Type B pancreatic cell (in vitro differentiated cells): Measurements from ENCODE around the gene NKD2. TPM values are rescaled to one million over a fixed set of nuclear protein-coding genes. Genes with fewer than 3 reads are reported as not detected.

Experiments
- DNase-seq: peaks from one replicate; pipeline ENCODE4 v3.0.0; 2021; ENCODE audit warnings: mixed read lengths; ENCODE audit not compliant: unreplicated experiment; ENCODE audit errors: extremely low spot score
- H3K27ac Mint-ChIP-seq: 2 replicates; pipeline ENCODE4 v1.8.0; 2021; ENCODE audit warnings: mild to moderate bottlenecking, mixed read lengths
- H3K27me3 Mint-ChIP-seq: 2 replicates; pipeline ENCODE4 v1.8.0; 2021; ENCODE audit warnings: mixed read lengths
- H3K36me3 Mint-ChIP-seq: 2 replicates; pipeline ENCODE4 v1.8.0; 2021; ENCODE audit warnings: mixed read lengths
- H3K4me1 Mint-ChIP-seq: one replicate; pipeline ENCODE4 v1.8.0; 2021; ENCODE audit warnings: mixed read lengths; ENCODE audit not compliant: unreplicated experiment
- H3K4me3 Mint-ChIP-seq: 2 replicates; pipeline ENCODE4 v1.8.0; 2021; ENCODE audit warnings: mild to moderate bottlenecking, mixed read lengths
- H3K9me3 Mint-ChIP-seq: 2 replicates; pipeline ENCODE4 v1.8.0; 2021; ENCODE audit warnings: mixed read lengths
- total RNA-seq: library from RNA; stranded (reverse); gene quantifications from 2 replicates; pipeline ENCODE4 v1.2.1, GENCODE V29; 2021; ENCODE audit warnings: low replicate concordance
- TF ChIP-seq, protein P1 (sequence below): fragments of 200-600 bp; sonication (generic); conservative IDR thresholded peaks from 2 replicates; pipeline ENCODE4 v1.5.0; 2021; ENCODE audit warnings: antibody characterized with exemption, mild to moderate bottlenecking

NKD2 gene
- total RNA-seq, 1 donor from 2014 or later, result 24.3 TPM

DNA sequence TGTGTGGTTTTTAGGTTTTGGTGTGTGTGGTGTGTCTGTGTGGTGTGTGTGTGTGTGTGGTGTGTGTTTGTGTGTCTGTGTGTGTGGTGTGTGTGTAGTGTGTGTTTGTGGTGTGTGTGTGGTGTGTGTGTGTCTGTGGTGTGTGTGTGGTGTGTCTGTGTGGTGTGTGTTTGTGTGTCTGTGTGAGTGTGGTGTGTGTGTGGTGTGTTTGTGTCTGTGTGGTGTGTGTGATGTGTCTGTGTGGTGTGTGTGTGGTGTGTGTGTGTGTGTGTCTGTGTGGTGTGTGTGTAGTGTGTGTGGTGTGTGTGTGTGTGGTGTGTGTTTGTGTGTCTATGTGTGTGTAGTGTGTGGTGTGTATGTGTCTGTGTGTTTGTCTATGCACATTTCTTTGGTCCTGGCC, 25.0 kb upstream of the NKD2 start:
- H3K27ac Mint-ChIP-seq, result no peak overlapping the region
- H3K4me1 Mint-ChIP-seq, result peaks cover 23% of the 10 kb centered on the region
- no peaks in the 10 kb centered on the region for H3K36me3 Mint-ChIP-seq
- H3K9me3 Mint-ChIP-seq, result peaks cover 13% of the 10 kb centered on the region
- TF ChIP-seq, protein P1, sequence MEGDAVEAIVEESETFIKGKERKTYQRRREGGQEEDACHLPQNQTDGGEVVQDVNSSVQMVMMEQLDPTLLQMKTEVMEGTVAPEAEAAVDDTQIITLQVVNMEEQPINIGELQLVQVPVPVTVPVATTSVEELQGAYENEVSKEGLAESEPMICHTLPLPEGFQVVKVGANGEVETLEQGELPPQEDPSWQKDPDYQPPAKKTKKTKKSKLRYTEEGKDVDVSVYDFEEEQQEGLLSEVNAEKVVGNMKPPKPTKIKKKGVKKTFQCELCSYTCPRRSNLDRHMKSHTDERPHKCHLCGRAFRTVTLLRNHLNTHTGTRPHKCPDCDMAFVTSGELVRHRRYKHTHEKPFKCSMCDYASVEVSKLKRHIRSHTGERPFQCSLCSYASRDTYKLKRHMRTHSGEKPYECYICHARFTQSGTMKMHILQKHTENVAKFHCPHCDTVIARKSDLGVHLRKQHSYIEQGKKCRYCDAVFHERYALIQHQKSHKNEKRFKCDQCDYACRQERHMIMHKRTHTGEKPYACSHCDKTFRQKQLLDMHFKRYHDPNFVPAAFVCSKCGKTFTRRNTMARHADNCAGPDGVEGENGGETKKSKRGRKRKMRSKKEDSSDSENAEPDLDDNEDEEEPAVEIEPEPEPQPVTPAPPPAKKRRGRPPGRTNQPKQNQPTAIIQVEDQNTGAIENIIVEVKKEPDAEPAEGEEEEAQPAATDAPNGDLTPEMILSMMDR, result no peak
- no peak overlapping the region for H3K4me3 Mint-ChIP-seq
- DNase-seq, result no peak
- peaks cover 4% of the 10 kb centered on the region for H3K27me3 Mint-ChIP-seq

DNA sequence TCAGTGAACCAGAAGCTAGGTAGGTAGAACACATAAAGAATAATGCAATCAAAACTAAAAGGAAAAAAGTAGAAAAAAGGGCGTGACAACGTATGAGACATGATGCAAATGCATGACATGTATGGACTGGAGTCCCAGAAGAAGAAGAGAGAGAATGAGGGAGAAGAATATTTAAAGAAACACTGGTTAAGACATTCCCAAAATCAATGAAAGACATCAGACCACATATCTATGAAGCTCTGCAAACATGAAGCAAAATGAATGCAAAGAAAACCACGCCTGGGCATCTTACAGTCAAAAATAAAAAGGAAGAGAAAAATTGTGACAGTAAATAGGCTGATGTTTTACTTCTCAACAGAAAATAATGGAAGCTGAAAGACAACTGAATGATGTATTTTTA, 23.8 kb upstream of the NKD2 start:
- peaks cover 2% of the 10 kb centered on the region for H3K27me3 Mint-ChIP-seq
- no peak overlapping the region for H3K27ac Mint-ChIP-seq
- H3K9me3 Mint-ChIP-seq, result peaks cover 13% of the 10 kb centered on the region
- TF ChIP-seq, protein P1, result no peak
- H3K36me3 Mint-ChIP-seq, result no peaks in the 10 kb centered on the region
- no peak for DNase-seq
- H3K4me3 Mint-ChIP-seq, result no peak overlapping the region
- peaks cover 20% of the 10 kb centered on the region for H3K4me1 Mint-ChIP-seq

DNA sequence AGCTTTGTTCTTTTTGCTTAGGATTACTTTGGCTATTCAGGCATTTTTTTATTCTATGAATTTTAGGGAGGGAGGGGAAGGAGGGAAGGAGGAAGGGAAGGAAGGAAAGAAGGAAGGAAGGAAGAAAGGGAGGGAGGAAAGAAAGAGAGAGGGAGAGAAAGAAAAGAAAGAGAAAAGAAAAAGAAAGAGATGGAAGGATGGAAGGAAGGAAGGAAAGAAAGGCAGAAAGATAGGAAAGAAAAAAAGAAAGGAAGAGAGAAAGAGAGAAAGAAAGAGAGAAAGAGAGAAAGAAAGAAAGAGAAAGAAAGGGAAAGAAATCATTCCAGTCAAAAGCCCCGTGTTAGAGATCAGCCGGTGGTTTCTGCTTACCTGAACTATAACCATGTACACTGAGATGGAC, 20.8 kb upstream of the NKD2 start:
- Mint-ChIP-seq H3K36me3 (no peaks in the 10 kb centered on the region), H3K27ac (no peak overlapping the region), H3K27me3 (peaks cover 2% of the 10 kb centered on the region), H3K4me1 (peaks cover 13% of the 10 kb centered on the region), H3K4me3 (no peak overlapping the region), H3K9me3 (peaks cover 13% of the 10 kb centered on the region)
- no peak for DNase-seq
- TF ChIP-seq, protein P1, result no peak

DNA sequence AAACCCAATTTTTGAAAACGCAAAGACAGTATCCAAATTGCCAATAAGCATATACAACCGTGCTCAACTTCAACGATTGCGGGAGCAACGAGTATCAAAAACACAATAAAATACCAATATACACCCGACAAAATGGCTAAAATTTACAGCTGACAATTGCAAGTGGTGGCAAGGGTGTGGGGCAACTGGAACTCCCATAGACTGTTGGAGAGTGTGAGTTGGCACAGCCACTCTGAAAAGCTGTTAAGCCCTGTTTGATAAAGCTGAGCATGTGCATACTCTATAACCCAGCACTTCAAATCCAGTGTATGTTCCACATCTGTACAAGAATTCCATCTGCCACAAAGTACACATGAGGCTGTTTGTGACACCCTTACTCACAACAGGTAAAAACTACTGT, 20.3 kb upstream of the NKD2 start:
- H3K4me3 Mint-ChIP-seq, result no peak overlapping the region
- H3K4me1 Mint-ChIP-seq, result peaks cover 13% of the 10 kb centered on the region
- TF ChIP-seq, protein P1, result no peak
- H3K9me3 Mint-ChIP-seq, result peaks cover 13% of the 10 kb centered on the region
- no peak overlapping the region for H3K27ac Mint-ChIP-seq
- H3K36me3 Mint-ChIP-seq, result no peaks in the 10 kb centered on the region
- no peak for DNase-seq
- peaks cover 2% of the 10 kb centered on the region for H3K27me3 Mint-ChIP-seq

DNA sequence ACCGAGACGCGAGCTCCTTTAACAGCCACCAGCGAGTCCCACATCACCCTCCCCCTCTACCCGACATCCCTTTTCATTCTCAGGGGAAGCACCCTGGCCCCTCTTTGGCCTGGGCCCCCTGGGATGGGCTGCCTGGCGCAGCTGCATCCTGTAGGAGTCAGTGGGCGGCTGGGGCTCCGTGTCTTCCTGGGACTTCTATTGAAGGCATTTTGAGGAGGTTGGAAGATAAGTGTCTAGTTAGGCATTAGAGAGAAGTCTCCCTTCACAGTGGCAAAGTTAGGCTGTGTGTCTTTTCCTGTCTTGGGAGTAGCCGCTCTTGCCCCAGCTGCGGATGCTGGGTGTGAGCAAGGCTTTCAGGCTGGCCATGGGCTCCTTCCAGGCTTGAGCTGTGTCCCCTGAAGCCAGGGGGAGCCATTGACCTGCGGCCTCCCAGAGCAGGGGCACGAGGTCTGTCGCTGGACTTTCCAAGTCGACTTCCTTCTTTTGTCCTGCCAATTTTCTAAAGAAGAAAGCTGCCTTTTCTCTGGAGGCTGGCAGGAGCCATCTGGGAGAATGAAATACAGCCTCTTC, 18.6 kb upstream of the NKD2 start:
- Mint-ChIP-seq H3K4me1 (peaks cover 16% of the 10 kb centered on the region), H3K27me3 (no peaks in the 10 kb centered on the region), H3K27ac (peak overlapping the region; percentile 15), H3K9me3 (peaks cover 6% of the 10 kb centered on the region), H3K4me3 (peak overlapping the region; percentile 11), H3K36me3 (no peaks in the 10 kb centered on the region)
- DNase-seq, result no peak
- TF ChIP-seq, protein P1, result no peak
